HL-60 (cell line): ENCODE data around the gene SPCS2.
A peak's percentile ranks its signal among the peaks of the same experiment; 100 is the strongest.

Experiments used
- DNase-seq, 2 experiments: peaks; one replicate each; pipeline ENCODE4 v3.0.0-alpha.2; 2010 to 2020; ENCODE audit warnings: low read depth in 1 of 2, low spot score in 1 of 2
- H3K27ac ChIP-seq: fragments of 250-450 bp; sonication (Bioruptor Pico); replicated peaks from 2 replicates; pipeline ENCODE4 v1.5.1; 2020; ENCODE audit warnings: mild to moderate bottlenecking, moderate library complexity
- H3K27me3 ChIP-seq: fragments of 250-450 bp; sonication (Bioruptor Pico); 2 replicates; pipeline ENCODE4 v1.5.1; 2021; ENCODE audit warnings: mild to moderate bottlenecking, moderate library complexity; ENCODE audit not compliant: insufficient read depth, poor library complexity, severe bottlenecking
- H3K4me3 ChIP-seq: replicated peaks from 2 replicates; pipeline ENCODE4 v1.5.1; 2011; ENCODE audit warnings: mild to moderate bottlenecking, control low read depth, low read length; ENCODE audit not compliant: insufficient read depth
- GABPA ChIP-seq: IDR thresholded peaks from 2 replicates; pipeline ENCODE4 v1.6.1; 2012; ENCODE audit warnings: low read depth
- POLR2AphosphoS5 ChIP-seq: IDR thresholded peaks from 2 replicates; pipeline ENCODE4 v1.6.1; 2012; ENCODE audit warnings: low read depth
- SPI1 ChIP-seq: IDR thresholded peaks from 2 replicates; pipeline ENCODE4 v1.6.1; 2012; ENCODE audit warnings: low read depth, mild to moderate bottlenecking, borderline replicate concordance
- TF ChIP-seq, protein P1 (sequence below): IDR thresholded peaks from one replicate; pipeline ENCODE4 v1.5.1; 2011; ENCODE audit warnings: low read length, control low read depth, inconsistent platforms; ENCODE audit not compliant: insufficient read depth
- TF ChIP-seq, protein P2 (sequence below): IDR thresholded peaks from 2 replicates; pipeline ENCODE4 v1.6.1; 2012; ENCODE audit warnings: low read depth; ENCODE audit not compliant: insufficient replicate concordance

Gene SPCS2

DNA sequence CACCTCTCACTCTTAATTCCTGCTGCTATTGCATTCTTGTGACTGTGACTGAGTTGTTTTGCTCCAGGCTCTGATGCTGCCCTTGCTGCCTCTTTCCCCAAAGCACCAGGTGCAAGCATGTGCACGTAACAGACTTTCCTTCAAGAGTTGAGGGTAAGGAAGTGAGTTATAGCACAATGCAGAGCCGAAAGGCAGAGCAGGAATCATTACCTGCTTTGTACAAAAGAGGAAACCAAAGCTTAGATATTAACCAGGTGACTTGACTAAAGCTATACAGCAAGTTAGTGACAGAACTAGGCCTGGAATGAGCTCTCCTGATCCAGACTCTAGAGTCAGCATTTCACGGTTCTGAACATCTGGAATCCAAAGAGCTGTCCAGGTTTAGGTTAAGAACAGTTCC lies 73.2 kb downstream of the SPCS2 start:
- TF ChIP-seq SPI1, result no peak
- TF ChIP-seq, protein P1, sequence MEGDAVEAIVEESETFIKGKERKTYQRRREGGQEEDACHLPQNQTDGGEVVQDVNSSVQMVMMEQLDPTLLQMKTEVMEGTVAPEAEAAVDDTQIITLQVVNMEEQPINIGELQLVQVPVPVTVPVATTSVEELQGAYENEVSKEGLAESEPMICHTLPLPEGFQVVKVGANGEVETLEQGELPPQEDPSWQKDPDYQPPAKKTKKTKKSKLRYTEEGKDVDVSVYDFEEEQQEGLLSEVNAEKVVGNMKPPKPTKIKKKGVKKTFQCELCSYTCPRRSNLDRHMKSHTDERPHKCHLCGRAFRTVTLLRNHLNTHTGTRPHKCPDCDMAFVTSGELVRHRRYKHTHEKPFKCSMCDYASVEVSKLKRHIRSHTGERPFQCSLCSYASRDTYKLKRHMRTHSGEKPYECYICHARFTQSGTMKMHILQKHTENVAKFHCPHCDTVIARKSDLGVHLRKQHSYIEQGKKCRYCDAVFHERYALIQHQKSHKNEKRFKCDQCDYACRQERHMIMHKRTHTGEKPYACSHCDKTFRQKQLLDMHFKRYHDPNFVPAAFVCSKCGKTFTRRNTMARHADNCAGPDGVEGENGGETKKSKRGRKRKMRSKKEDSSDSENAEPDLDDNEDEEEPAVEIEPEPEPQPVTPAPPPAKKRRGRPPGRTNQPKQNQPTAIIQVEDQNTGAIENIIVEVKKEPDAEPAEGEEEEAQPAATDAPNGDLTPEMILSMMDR, result no peak
- TF ChIP-seq, protein P2, sequence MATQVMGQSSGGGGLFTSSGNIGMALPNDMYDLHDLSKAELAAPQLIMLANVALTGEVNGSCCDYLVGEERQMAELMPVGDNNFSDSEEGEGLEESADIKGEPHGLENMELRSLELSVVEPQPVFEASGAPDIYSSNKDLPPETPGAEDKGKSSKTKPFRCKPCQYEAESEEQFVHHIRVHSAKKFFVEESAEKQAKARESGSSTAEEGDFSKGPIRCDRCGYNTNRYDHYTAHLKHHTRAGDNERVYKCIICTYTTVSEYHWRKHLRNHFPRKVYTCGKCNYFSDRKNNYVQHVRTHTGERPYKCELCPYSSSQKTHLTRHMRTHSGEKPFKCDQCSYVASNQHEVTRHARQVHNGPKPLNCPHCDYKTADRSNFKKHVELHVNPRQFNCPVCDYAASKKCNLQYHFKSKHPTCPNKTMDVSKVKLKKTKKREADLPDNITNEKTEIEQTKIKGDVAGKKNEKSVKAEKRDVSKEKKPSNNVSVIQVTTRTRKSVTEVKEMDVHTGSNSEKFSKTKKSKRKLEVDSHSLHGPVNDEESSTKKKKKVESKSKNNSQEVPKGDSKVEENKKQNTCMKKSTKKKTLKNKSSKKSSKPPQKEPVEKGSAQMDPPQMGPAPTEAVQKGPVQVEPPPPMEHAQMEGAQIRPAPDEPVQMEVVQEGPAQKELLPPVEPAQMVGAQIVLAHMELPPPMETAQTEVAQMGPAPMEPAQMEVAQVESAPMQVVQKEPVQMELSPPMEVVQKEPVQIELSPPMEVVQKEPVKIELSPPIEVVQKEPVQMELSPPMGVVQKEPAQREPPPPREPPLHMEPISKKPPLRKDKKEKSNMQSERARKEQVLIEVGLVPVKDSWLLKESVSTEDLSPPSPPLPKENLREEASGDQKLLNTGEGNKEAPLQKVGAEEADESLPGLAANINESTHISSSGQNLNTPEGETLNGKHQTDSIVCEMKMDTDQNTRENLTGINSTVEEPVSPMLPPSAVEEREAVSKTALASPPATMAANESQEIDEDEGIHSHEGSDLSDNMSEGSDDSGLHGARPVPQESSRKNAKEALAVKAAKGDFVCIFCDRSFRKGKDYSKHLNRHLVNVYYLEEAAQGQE, result no peak
- TF ChIP-seq POLR2AphosphoS5, result no peak
- no peak for TF ChIP-seq GABPA
- Histone ChIP-seq H3K27me3 (no peaks in the 10 kb centered on the region), H3K4me3 (no peak overlapping the region), H3K27ac (no peak overlapping the region)
- no peak for DNase-seq

DNA sequence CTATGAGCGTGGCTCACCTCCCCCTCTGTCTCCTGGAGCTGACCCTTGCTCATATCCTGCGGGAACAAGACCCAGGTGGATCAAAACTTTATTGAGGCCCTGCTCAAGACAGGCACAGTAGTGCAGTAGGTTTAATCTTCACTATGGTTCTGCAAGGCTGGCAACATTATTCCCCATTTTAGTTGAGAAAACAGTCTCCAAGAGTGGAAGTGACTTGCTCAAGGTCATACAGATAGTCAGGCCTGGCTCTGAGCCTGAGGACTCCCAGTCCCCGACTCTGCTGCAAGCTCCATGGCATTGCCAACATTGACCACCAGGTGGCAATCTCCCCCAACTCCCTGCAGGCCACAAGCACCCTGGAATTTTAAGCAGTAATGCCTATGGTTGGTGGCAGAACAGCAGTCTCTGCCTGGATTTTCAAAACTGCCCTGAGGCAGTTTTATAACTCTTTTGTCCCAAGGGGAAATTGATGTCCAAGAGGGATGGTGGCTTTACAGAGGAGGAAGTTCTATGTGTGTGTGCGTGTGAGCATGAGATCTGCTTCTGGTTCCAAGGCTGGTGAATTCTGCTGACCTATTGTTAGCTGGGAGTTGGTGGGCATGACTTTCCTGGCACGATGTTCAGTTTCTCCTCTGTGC lies 73.8 kb downstream of the SPCS2 start:
- Histone ChIP-seq H3K27me3 (no peaks in the 10 kb centered on the region), H3K4me3 (no peak overlapping the region), H3K27ac (no peak overlapping the region)
- peak; percentile 61 to 75 for DNase-seq
- TF ChIP-seq, protein P1, result peak; percentile 99
- TF ChIP-seq SPI1, result no peak
- TF ChIP-seq, protein P2, result no peak
- TF ChIP-seq GABPA, result no peak

DNA sequence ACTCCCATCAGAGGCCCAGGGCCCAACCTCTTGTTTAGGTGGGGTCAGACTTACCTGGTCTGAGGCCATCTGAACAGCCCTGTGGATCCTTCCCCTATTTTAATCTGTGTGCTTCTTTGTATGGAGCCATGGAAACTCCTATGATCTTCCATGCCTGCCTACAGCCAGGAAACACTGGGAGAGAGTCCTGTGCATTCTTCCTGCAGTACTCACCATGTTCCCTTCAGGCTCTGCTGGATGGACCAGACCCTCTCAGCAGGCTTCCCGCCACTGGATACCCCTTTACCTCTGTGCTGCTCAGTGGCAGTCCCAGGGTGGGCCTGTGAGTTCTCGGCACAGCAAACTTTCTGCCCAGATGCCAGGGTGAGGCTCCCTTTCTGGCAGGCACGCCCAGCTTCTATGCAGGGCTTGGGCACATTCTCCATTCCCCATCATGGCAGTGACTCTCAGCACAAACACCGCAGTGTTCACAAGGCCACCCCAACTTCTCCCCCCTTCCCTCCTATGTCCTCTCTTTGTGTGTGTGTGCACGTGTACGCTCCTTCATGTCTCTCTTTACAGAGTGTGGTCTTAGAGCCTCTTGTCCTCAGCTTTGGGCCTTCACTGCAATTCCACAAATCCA lies 74.5 kb downstream of the SPCS2 start:
- Histone ChIP-seq H3K4me3 (no peak overlapping the region), H3K27ac (no peak overlapping the region), H3K27me3 (no peaks in the 10 kb centered on the region)
- no peak for DNase-seq
- TF ChIP-seq, protein P1, result no peak
- TF ChIP-seq POLR2AphosphoS5, result no peak
- TF ChIP-seq SPI1, result no peak
- TF ChIP-seq GABPA, result no peak
- TF ChIP-seq, protein P2, result no peak
